Adipose tissue (tissue), 3 donors: Measurements from ENCODE around the gene SREBF1. TPM values are rescaled to one million over a fixed set of nuclear protein-coding genes. Genes with fewer than 3 reads are reported as not detected.
"Not testable (repeated sequence)": the region's sequence is repeated elsewhere in the genome, so short reads cannot be mapped to it uniquely, and the experiment has no call there.

Experiments used
- H3K27ac ChIP-seq: one replicate; pipeline ENCODE4 v1.5.1; 2013; ENCODE audit warnings: low read depth, low read length
- WGBS, 3 donors: extraction: QIAGEN DNeasy Blood & Tissue Kit; methylation state at CpG; one replicate each; pipeline ENCODE4 v1.1.7; 2013; 5-methylcytosine and 5-hydroxymethylcytosine counted together
- polyA plus RNA-seq, 3 donors: library from polyadenylated mRNA; stranded (reverse); fragments of 200-250 nt; gene quantifications; one replicate each; pipeline ENCODE4 v1.2.3, GENCODE V29; 2013
- donor health status: healthy with polysubstance abuse.
- donor health status: Bipolar disorder and iron deficiency.
- donor health status: healthy.

The SREBF1 gene
- polyA plus RNA-seq, 3 donors = 81.5 to 282 (median 109) TPM

DNA sequence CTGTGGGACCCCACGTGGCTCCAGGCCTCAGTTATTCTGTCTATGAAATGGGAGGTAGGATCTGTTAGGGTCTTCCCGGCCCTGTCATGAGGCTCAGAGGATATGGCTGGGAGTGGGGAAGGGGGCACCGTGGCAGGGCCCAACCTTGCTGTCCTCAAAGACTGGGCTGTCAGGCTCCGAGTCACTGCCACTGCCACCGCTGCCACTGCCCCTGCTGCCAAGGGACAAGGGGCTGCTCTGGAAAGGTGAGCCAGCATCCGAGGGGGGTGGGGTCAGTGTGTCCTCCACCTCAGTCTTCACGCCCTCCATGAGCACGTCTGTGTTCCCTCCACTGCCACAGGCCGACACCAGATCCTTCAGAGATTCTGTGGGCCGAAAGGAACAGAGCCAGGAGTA lies 19.2 kb downstream of the SREBF1 start:
- WGBS, 3 donors = 90 to 95% (median 91%) methylated on average over 10 of the region's 10 CpGs
- no peak overlapping the region for H3K27ac ChIP-seq

DNA sequence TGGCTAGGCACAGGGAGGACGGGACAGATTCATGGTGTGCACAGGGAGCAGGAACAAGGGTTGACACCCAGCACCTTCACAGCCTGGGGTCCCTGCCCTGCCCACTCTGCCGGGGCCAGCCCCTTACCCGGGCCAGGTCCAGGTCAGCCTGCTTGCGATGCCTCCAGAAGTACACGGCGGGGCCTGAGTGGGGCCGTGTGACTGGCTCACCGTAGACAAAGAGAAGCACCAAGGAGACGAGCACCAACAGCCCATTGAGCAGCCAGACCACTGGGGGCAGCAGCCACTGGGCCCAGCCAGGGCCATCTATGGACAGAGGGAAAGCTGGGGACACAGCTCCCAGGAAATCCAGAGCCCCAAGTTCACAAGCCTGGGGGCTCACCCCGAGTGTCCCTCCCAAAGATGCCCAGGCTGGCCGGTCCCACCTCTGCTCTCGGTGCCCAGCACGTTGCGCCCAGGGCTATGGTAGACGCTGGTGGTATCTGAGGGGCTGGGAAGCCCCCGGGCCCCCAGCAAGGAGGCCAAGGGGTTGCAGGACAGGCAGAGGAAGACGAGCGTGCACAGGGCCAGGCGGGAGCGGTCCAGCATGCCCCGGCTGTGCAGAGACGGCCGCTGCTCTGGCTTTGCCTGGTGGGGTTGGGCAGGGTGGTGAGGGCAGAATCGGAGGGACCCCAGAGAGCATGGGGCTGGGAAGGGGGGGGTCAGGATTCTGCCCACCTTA lies 19.8 kb downstream of the SREBF1 start:
- WGBS, 3 donors = 88 to 92% (median 89%) methylated on average over 24 of the region's 24 CpGs
- H3K27ac ChIP-seq = no peak overlapping the region

DNA sequence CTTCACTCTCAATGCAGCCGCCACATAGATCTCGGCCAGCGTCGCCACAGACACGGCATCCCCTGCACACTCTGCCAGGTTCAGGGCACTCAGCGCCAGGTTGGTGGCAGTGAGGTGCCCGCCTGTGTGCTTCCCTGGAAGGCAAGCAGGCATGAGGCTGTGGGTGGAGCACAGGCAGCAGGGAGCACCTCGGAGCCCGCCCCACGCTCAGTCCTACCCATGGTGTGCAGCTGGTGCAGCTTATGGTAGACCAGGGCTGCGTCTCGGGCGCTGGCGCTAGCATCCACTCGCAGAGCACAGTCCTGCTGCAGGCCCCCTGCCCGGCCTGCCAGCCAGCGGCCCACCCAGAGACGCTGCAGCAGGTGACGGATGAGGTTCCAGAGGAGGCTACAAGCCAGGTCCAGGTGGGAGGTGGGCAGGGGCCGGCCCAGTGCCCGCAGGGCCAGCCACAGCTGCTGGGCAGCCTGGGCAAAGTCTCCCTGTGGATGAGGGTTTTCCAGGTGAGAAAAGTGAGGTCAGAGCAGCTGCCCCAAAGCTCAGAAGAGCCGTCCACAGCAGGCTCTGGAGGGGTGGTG lies 20.5 kb downstream of the SREBF1 start:
- 93 to 95% (median 95%) methylated on average over 20 to 22 of the region's 22 CpGs for WGBS, 3 donors
- no peak overlapping the region for H3K27ac ChIP-seq

DNA sequence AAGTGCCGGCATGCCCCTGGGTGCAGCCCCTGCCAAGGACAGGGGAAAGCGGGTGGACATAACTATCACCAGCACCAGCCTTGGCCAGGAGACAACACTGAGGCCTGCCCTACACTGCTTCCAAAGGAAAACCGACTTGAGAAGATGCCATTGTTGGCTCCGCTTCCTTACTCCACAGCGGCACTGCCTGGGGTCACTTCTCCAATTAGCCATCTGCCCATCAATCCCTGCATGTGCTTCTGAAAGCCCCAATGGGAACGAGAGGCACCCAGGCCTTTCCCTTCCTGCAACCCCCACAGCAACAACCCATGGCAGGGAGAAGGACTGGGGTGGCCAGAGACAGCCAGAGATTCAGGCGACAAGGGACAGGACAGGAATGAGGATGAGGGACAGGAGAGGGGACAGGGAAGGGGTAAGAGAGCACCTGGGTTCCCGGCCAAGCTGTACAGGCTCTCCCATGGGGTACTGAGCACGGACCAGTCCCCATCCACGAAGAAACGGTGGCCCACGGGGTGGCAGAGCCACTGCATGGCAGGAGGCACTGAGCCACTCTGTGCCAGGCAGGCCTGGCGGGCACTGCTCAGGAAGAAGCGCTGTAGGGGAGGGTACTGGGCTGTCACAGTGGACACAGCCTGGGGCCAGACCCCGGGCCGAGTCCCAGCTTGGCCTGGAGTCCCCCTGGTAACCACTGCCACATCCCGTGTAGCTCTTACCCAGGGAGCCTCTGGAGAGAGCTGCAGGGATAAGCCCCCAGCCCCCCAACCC lies 21.2 kb downstream of the SREBF1 start:
- H3K27ac ChIP-seq = no peak overlapping the region
- WGBS, 3 donors = 81 to 90% (median 88%) methylated on average over 16 to 17 of the region's 17 CpGs

DNA sequence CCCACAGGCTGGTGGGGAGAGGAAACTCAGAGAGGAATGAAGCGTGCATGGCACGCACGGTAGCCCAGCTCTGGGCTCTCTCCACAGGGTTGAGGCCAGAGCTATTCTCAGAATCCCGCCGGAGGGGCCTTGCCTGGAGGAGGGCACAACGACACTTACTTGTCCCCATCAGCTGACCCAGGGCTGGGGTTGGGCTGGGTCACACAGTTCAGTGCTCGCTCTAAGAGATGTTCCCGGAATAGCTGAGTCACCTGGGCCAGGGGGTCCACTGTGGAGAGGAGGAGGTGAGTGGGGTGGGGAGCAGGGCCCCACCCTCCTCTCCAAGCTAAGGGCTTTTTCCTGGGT lies 21.8 kb downstream of the SREBF1 start:
- H3K27ac ChIP-seq = no peak overlapping the region
- WGBS, 3 donors = 70 to 90% (median 81%) methylated on average over 8 of the region's 8 CpGs

DNA sequence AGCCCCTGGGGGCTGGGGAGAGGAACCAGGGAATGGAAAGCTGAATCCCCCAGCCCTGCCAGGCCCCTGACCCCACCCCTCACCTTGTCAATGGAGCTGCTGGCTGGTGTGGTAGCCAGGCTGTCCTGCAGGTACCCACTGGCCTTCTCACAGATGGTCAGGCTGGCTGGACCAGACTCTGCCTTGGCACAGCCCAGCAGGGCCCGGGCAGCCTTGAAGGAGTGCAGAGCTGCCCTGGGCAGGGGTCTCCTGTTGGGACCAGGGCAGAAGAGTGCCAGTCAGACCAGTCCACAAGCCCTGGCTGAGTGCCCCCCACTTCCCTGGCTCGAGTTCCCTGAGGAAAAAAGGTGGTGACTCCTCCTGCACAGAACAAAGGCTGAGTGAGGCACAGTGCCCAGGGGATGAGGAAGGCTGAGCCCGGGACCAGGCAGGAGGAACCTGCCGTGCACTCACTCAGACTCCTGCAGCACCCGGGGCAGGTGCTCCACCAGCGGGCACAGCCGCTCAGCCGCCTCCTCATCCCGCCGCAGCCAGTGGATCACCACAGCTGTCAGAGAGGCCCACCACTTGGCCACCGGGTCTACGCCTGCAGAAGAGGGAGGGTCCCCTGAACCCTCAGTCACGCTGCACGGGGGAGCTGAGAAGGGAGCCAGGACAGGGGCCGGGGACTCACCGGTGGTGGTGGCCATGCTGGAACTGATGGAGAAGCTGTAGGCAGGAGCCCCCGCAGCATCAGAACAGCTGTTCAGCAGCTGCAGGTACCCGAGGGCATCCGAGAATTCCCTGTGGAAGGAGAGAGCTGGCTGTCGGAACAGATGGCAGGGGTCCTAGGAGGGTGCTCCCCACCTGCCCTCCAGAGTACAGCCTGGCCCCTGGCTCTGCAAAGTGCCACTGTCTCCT lies 22.4 kb downstream of the SREBF1 start:
- WGBS, 3 donors = 84 to 87% (median 86%) methylated on average over 18 to 20 of the region's 20 CpGs
- no peak overlapping the region for H3K27ac ChIP-seq

DNA sequence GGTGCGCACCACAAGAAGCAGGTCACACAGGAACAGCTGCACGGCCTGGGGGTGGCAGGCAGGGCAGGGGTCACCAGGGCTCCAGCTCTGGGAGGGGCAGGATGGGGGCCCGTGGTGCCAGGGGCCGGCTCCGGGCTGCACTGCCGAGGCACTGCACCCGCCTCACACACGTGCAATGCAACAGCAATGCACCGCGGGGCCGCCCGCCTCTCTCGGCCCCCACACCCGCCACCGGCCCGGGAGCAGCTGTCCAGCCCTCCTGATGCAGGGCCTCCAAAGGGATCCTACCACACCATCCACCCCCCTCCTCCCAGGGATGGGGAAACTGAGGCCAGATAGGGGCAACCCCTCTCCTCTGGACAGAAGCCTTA lies 23.1 kb downstream of the SREBF1 start:
- WGBS, 3 donors = 88 to 89% (median 89%) methylated on average over 13 to 16 of the region's 16 CpGs
- H3K27ac ChIP-seq = no peak overlapping the region

DNA sequence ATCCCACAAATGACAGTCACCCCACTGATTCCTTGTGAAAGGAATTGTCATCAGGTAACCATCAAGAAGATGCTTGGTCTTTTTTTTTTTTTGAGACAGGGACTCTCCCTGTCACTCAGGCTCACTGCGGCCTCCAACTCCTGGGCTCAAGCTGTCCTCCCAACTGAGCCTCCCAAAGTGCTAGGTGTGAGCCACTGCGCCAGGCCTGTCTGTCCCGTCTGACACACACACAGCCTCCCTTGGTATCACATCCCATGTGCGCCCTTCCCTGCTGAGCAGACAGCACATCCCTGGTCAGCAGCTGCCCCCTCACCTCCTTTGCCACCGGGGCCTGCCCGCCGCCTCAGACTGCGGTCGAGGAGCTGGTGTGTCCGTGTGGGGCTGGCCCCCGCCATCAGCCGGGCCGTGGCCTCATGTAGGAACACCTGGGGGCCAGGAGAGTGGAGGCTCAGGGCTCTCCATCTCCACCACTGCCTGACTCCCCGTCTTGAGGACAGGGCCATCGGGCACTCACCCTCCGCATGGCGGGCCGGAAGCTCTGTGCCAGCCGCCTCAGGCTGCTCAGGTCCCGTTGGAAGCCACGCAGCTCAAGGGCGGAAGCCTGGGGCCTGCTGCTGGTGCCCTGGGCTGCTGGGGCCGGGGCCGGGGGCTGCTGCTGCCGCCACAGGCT lies 23.6 kb downstream of the SREBF1 start:
- 93 to 95% (median 94%) methylated on average over 25 of the region's 25 CpGs for WGBS, 3 donors
- H3K27ac ChIP-seq = no peak overlapping the region

DNA sequence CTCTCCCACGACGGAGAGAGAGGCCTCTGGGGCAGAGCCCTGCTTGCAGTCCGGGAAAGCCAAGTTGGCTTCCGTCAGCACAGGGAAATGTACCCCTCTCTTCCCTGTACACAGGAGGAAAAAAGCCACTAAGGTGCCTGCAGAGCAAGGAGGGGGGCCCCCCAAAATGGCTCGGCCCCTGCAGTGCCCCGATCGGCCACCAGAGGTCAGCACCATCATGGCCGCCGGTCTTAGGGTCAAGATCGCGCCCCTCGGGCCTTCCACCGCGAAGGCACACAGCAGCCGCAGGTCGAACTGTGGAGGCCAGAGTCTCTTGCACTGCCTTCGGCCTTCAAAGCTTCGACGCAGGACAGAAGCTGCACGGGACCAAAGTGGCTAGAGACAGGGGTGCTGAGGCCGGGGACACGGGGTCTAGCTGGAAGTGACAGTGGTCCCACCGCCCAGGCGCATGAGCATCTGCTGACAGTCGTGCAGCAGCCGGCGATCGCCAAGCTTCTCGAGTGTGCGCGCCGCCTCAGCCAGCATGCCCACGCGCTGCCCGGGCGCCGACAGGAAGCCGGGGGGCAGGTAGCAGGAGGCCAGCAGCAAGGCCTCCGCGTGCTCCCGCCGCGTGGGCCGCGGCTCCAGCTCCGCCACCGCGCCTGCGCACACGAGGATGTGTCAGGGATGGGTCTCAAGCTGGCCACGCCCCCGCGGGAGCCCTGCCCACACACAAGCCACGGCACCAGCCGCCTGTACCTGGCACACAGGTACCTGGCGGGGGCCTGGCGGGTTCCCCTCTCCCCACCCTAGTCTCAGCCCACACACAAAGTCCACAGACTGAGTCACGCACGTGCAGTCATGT lies 24.4 kb downstream of the SREBF1 start:
- WGBS, 3 donors = 58 to 63% (median 58%) methylated on average over 57 to 59 of the region's 59 CpGs
- no peak overlapping the region for H3K27ac ChIP-seq

DNA sequence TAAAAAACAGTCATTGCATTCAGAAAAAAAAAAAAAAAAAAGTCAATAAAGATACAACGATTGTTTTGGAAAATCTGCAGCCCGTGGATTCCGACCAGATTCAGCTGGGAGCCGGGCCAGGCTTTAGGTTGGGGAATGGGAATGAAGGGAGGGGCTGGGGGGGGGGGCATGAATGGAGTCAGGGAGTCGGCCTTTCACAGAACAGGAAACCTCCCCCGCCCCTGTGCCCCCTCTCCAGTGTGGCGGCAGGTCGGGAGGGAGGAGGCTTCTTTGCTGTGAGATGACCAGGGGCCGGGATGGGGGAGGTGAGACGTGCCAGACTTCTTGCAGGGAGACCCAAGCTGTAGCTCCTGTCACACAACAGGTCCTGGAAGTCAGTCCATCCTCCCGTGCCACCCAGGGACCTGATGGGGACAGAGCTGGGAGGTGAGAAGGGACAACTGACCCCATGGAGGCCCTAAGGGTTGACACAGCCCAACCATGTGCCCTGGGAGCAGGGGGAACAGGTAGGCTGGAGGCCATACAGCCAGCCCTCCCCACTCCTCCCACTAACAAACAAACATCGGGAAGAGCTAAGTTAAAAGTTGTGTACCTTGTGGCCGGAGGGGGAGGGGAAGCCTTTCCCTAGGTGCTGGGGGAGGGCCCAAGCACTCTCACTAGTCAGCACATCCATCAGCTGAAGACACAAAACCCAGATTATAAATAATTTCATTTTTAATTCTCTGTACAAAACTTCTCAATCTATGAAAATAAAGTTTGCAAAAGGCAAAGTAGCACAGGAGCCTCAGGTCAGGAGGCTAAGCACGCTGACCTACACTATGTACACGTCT lies 25.2 kb downstream of the SREBF1 start:
- WGBS, 3 donors = 38 to 59% (median 42%) methylated on average over 15 of the region's 15 CpGs
- H3K27ac ChIP-seq = no peak overlapping the region

DNA sequence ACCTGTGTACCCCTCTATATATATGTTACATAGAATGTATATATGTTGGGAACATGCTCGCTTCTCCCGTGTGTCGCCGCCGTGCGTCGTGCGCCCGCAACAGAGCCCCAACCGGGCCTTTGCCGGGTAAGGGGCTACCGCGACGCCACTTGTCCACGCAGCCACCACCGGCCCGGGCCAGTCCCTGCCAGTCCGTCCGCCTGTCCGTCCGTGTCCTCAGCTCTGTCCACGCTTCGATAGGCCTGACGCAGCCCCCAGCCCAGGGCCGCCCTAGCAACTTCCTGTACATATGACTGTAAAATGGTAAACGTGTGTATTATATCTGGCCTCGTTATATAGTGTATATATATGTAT lies 25.9 kb downstream of the SREBF1 start:
- 76 to 82% (median 81%) methylated on average over 27 of the region's 27 CpGs for WGBS, 3 donors
- no peak overlapping the region for H3K27ac ChIP-seq

DNA sequence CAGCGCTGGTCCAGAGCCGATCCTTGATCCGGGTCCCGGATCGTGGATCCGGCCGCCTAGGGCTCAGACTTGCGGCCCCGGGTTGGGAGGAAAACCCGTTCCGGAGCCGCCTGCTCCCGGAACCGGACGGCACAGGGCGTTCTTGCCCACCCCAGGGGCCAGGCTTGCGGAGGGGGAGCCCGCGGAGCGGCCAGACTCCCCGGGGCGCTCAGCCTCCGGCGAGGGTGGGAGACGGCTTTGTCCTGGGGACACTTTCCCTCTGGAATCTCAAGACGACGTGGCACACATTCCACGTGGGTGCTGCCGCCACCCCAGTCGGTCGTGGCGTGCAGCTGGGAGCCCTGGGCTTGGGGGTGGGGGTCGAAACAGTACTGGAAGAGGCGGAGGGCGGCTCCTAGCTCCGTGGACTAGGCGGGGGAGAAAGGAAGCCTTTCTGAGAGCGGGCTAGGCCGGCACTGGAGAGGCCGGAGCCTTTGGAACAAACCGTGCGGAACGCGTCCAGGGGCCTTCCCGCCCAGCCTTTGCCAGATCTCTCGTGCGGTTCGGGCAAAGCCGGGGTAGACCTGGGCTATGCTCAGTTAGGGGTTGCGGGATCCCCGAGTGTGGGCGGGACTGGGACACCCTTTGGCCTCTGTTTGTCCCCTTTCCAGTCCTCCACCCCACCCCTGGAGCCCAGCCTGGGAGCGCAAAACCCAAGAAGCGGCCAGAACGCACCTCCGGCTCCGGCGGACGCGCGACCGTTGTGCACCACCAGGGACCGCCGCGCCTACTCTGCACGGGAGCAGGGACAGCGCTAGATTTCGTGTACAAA lies 26.5 kb downstream of the SREBF1 start:
- H3K27ac ChIP-seq = no peak overlapping the region
- WGBS, 3 donors = 63 to 72% (median 67%) methylated on average over 67 to 68 of the region's 68 CpGs

DNA sequence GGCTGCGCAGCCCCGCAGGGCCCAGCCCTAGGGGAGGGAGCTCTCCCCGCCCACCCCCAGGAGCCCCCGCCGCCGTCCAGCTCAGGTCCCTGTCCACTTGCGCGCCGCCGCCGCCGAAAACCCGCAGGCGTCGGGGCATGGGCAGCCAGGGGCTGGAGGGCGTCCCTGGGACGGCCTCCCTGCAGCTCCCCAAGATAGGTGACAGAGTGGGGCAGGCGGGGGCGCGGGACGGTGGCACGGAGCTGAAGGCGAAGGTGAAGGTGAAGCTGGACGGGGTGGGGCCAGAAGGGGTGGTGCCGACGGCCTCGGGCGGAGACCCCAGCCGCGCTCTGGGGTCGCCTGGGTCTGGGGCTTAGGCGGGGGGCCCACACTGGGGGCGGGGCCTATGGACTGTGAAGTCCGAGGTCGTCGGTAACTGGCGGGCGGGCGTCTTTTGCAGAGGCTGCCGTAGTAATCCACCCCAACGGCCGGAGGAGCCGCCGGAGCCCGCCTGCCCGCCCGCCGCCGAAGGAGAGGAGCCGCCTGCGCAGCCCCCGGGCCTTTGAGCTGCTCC lies 27.2 kb downstream of the SREBF1 start:
- no peak overlapping the region for H3K27ac ChIP-seq
- WGBS, 3 donors = 50 to 80% (median 78%) methylated on average over 47 to 52 of the region's 52 CpGs

DNA sequence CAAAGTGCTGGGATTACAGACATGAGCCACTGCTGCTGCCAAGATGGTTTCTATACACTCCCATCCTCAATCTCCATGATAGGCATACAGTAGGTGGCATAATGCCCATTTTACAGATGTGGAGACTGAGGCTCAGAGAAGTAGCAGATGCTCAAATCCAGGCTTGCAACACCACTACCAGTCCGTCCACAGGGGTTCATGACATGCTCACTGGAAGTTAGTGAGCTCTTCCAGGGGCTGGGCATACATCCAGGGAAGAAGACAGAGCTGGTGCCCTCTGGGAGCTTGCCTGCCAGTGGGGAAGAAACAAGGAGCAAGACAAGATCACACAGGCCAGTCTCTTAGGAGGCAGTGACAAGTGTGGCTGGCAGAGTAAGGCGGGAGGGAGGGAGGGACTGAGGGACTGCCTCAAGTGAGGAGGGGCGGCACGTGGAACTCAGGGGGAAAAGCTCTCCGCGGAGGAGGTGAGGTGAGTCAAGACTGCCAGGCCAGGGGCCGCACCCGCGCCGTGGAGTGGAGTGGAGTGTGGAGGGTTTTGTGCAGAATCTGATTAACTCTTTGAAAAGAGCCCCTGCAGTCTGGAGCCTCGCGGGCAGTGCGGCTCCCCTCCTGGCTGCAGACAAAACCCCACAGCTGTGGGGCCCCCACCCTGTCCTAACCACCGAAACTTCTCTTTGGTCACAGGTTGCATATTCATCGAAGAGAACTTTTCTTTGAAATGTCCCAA lies 27.9 kb downstream of the SREBF1 start:
- no peak overlapping the region for H3K27ac ChIP-seq

DNA sequence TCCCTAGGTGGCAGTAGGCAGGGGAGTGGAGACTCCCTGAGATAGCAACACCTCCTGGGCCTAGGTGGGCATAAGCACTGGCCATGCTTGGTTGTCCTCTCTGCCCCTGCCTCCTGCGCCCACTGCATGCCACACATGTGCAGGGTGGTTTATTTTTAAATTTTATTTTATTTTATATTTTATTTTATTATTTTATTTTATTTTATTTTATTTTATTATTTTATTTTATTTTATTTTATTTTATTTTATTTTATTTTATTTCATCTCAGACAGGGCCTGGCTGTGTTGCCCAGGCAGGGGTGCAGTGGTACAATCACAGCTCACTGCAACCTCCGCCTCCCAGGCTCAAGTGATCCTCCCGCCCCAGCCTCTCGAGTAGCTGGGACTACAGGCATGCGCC lies 28.6 kb downstream of the SREBF1 start:
- not testable (repeated sequence) for H3K27ac ChIP-seq

More for the DNA sequence above, 27.9 kb downstream of the SREBF1 start:
- WGBS, 3 donors = 66 to 83% (median 69%) methylated on average over 15 of the region's 15 CpGs

More for the DNA sequence above, 28.6 kb downstream of the SREBF1 start:
- WGBS, 3 donors = 95 to 99% (median 97%) methylated on average over 5 of the region's 5 CpGs
